ENCODE measurements around the gene MRS2.
"Not testable (repeated sequence)": the region's sequence is repeated elsewhere in the genome, so short reads cannot be mapped to it uniquely, and the experiment has no call there.

MRS2 gene

DNA sequence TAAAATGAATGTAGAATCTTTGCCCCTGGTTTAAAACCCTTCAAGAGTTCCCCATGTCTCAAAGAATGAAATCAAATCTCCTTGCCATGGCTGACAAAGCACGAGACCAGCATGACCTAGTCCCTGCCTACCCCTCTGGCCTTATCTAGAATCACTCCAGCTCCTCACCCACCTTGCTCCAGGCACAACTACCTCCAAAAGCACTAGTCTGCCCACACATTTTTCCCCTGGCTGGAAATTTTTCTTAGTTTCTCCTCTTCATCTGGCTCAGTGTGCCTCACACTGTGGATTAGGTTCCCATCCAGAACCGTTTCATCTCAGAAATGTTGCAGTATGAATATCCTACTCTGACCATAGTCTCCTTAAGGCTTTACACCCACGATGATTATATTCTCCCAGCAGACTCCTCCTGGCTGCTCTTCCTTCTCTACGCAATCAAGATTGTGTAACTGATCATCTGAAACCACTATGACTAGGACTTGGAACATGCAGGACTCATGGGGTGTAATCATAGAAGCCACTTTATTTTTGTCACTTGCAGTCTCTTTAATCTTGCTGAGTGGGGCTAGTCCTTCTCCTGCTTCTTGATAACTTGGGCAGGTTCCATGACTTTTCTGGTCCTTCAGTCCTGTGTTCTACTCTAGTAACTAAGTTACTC is 7.8 kb upstream of the MRS2 start:
- in situ Hi-C loops (cut with HindIII; ENCODE audit: low pct_unique_long_range_greater_than_20kb, low sequenced_read_pairs): no loop called here
- TF ChIP-seq JUND (IDR thresholded peaks at IDR 0.05; ENCODE audit: low read depth): no peak
- DNase-seq (ENCODE audit: low read depth in 1 of 2, low spot score in 1 of 2): no peak

DNA sequence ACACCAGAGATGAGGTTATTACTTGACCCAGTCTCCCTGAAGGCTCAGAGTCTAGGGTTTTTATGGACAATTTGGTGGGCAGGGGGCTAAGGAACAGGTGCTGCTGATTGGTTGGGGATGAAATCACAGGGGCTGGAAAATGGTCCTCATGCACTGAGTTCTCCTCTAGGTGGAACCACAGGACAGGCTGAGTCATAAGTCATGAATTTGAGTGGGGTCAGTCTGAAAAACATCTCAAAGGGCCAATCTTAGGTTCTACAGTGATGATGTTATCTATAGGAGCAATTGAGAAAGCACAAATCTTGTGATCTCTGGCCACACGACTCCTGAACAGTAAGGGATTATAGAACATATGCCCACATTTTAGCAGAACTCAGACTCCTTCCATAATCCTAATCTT is 5.9 kb upstream of the MRS2 start:
- no peak for DNase-seq (ENCODE audit: low read depth in 1 of 2, low spot score in 1 of 2)
- no peak for TF ChIP-seq JUND (IDR thresholded peaks at IDR 0.05; ENCODE audit: low read depth)
- in situ Hi-C loops (cut with HindIII; ENCODE audit: low pct_unique_long_range_greater_than_20kb, low sequenced_read_pairs): no loop called here

DNA sequence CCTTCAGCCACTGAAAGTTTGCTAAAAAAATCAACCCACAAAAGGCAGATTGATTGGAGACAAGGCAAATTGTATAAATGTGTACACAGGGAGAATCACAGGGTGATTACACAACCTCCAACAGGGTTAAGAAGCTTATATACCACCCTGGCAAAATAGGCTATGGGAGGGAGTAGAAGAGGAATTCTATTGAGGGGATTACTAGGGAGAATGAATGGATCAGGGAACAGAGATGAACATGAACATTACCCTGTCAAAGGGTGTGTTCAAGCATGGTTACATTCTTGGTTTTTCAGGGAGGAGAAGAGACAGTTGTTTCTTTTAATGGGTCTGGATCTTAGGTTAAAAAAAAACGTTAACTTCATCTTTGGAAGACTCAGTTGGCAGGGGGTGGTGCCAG is 5.1 kb upstream of the MRS2 start:
- no peak for TF ChIP-seq JUND (IDR thresholded peaks at IDR 0.05; ENCODE audit: low read depth)
- in situ Hi-C loops (cut with HindIII; ENCODE audit: low pct_unique_long_range_greater_than_20kb, low sequenced_read_pairs): no loop called here
- DNase-seq (ENCODE audit: low read depth in 1 of 2, low spot score in 1 of 2): no peak

DNA sequence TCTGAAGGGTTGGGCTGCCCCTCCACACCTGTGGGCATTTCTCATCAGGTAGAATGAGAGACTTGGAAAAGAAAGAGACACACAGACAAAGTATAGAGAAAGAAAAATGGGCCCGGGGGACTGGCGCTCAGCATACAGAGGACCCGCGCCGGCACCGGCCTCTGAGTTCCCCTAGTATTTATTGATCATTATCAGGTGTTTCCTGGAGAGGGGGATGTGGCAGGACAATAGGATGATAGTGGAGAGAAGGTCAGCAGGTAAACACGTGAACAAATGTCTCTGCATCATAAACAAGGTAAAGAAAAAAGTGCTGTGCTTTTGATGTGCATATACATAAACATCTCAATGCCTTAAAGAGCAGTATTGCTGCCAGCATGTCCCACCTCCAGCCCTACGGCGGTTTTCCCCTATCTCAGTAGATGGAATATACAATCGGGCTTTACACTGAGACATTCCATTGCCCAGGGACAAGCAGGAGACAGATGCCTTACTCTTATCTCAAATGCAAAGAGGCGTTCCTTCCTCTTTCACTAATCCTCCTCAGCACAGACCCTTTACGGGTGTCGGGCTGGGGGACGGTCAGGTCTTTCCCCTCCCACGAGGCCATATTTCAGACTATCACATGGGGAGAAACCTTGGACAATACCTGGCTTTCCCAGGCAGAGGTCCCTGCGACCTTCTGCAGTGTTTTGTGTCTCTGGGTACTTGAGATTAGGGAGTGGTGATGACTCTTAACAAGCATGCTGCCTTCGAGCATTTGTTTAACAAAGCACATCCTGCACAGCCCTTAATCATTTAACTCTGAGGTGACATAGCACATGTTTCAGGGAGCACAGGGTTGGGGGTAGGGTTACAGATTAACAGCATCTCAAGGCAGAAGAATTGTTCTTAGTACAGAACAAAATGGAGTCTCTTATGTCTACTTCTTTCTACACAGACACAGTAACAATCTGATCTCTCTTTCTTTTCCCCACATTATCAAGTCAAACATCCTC is 2.4 kb upstream of the MRS2 start:
- in situ Hi-C loops (cut with HindIII; ENCODE audit: low pct_unique_long_range_greater_than_20kb, low sequenced_read_pairs); DNase-seq (ENCODE audit: low read depth in 1 of 2, low spot score in 1 of 2): not testable (repeated sequence)

DNA sequence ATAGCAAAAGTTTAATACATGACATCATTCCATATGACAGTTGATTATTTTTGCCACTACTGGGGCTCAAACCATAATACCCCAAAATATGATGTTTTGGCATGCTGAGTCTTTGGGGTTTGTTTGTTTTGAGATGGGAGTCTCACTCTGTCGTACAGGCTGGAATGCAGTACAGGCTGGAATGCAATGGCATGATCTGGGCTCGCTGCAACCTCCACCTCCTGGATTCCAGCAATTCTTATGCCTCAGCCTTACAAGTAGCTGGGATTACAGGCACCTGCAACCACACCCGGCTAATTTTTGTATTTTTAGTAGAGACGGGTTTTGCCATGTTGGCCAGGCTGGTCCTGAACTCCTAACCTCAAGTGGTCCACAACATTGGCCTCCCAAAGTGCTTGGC is 1.3 kb upstream of the MRS2 start:
- in situ Hi-C loops (cut with HindIII; ENCODE audit: low pct_unique_long_range_greater_than_20kb, low sequenced_read_pairs): no loop called here
- DNase-seq (ENCODE audit: low read depth in 1 of 2, low spot score in 1 of 2): no peak
- no peak for TF ChIP-seq JUND (IDR thresholded peaks at IDR 0.05; ENCODE audit: low read depth)

DNA sequence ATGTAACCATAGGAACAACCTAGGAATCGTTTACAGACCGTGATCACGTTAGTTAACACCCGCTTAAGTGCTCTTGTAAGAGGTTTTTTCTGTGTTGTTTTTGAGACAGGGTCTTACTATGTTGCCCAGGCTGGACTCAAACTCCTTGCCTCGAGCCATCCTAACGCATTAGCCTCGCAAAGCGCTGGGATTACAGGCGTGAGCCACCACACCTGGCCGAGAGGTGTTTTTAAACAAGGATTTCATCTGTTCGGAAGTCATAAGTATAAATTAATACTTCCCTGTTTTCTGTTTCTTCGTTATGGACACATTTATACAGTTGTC is 727 bp downstream of the MRS2 start:
- TF ChIP-seq JUND (IDR thresholded peaks at IDR 0.05; ENCODE audit: low read depth): no peak
- no peak for DNase-seq (ENCODE audit: low read depth in 1 of 2, low spot score in 1 of 2)
- in situ Hi-C loops (cut with HindIII; ENCODE audit: low pct_unique_long_range_greater_than_20kb, low sequenced_read_pairs): no loop called here

DNA sequence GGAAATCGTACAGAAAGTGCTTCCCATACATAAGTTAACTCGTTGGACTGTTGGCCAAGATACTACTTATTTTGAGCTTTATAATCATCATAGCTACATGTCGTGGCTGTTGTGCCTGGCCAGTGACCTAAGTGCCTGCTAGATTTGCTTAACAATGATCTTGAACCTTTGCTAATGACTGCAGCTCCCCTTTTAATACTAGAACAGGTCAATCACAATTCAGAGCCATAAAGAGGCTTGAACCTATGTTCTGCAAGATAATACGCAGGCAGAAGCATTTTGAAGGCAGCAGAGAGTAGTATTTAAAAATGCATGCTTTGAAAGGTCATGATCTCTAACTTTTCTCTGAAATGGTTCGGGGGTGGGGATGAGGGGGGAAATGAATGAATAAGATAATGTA is 2.5 kb downstream of the MRS2 start:
- in situ Hi-C loops (cut with HindIII; ENCODE audit: low pct_unique_long_range_greater_than_20kb, low sequenced_read_pairs): no loop called here
- TF ChIP-seq JUND (IDR thresholded peaks at IDR 0.05; ENCODE audit: low read depth): no peak
- DNase-seq (ENCODE audit: low read depth in 1 of 2, low spot score in 1 of 2): no peak

DNA sequence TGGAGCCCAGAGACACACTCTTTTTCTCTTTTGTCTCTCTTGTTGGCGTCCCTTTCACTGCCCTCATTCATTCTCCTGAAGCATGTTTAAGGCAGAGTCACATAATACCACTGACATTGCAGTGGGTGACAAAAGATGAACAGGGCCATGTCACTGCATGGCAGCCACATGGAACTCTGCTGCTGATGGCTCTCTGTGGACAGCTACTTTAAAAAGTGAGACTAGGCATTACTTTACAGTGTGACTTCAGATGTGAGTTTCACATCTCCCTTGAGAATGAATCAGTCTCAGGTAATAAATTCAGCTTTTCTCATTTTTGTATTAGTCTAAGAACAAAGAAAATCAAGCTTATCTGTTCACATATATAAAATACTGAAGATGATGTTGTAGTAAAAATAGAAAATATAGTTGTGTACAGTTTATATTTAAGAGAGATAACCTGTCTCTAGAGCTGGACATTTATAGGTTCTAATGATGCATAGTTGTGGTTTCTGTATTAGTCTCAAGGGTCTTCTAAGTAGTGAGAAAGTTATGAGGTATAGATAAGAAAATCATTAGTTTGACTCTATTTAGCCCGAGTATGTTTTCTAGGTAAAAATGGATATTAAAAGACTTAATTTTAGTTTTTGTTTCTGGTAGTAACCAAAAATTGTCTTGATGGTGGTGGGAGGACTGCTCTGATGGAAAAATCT is 6.1 kb downstream of the MRS2 start:
- in situ Hi-C loops (cut with HindIII; ENCODE audit: low pct_unique_long_range_greater_than_20kb, low sequenced_read_pairs): no loop called here
- TF ChIP-seq JUND (IDR thresholded peaks at IDR 0.05; ENCODE audit: low read depth): no peak
- DNase-seq (ENCODE audit: low read depth in 1 of 2, low spot score in 1 of 2): no peak

DNA sequence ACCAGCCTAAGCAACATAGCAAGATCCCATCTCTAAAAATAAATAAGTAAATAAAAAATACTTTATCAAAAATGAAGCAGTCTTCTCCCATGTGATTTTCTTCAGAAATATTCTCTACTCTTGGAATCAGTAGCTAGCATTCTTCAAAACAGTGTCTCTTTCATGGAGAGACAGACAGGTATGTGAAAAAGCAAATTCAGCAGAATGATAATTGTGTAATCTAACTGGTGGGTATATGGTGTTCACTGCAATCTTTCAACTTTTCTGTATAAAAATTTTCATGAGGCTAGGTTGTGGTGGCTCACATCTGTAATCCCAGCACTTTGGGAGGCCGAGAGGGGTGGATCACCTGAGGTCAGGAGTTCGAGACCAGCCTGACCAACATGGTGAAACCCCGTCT is 7.9 kb downstream of the MRS2 start:
- no peak for DNase-seq (ENCODE audit: low read depth in 1 of 2, low spot score in 1 of 2)
- TF ChIP-seq JUND (IDR thresholded peaks at IDR 0.05; ENCODE audit: low read depth): no peak
- in situ Hi-C loops (cut with HindIII; ENCODE audit: low pct_unique_long_range_greater_than_20kb, low sequenced_read_pairs): no loop called here

DNA sequence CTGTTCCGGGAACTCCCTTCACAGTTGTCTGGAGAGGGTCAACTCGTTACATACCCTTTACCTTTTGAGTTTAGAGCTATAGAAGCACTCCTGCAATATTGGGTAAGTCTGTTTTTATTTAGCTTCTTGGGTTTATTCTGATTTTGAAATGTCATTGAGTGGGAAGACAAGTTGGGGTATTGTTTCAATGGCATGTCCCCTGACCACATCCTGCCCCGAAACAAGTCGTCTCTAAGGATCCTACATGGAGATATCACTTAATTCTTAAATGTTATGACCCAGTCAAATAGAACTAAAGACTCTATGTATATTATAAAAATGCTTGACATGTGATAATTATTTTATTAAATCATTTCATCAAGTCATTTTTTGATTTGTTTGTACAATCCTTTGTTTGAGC is 9.6 kb downstream of the MRS2 start:
- TF ChIP-seq JUND (IDR thresholded peaks at IDR 0.05; ENCODE audit: low read depth): no peak
- no peak for DNase-seq (ENCODE audit: low read depth in 1 of 2, low spot score in 1 of 2)

DNA sequence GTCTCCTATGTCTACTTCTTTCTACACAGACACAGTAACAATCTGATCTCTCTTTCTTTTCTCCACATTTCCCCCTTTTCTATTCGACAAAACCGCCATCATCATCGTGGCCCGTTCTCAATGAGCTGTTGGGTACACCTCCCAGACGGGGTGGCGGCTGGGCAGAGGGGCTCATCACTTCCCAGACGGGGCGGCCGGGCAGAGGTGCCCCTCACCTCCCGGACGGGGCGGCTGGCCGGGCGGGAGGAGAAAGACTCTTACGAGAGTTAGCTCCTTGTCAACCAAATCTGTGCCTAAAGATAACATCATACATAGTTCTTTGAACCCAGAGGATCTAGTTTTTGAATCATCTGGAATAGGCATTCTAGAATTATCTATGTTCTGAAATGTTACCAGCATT is 11.8 kb downstream of the MRS2 start:
- DNase-seq (ENCODE audit: low read depth in 1 of 2, low spot score in 1 of 2); in situ Hi-C loops (cut with HindIII; ENCODE audit: low pct_unique_long_range_greater_than_20kb, low sequenced_read_pairs): not testable (repeated sequence)

More for the DNA sequence above, 9.6 kb downstream of the MRS2 start:
- in situ Hi-C loops (cut with HindIII; ENCODE audit: low pct_unique_long_range_greater_than_20kb, low sequenced_read_pairs): no loop called here

DNA sequence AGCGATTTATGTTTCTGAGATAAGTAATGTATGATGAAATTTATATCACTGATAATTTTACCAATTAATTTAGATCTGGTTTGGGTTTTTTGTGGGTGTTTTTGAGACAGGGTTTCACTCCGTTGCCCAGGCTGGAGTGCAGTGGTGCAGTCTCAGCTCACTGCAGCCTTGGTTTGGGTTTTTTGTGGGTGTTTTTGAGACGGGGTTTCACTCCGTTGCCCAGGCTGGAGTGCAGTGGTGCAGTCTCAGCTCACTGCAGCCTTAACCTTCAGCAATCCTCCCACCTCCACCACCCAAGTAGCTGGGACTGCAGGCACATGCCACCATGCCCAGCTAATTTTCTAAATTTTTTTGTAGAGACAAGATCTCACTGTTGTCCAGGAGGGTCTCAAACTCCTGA is 13.0 kb downstream of the MRS2 start:
- DNase-seq (ENCODE audit: low read depth in 1 of 2, low spot score in 1 of 2): no peak
- no peak for TF ChIP-seq JUND (IDR thresholded peaks at IDR 0.05; ENCODE audit: low read depth)

DNA sequence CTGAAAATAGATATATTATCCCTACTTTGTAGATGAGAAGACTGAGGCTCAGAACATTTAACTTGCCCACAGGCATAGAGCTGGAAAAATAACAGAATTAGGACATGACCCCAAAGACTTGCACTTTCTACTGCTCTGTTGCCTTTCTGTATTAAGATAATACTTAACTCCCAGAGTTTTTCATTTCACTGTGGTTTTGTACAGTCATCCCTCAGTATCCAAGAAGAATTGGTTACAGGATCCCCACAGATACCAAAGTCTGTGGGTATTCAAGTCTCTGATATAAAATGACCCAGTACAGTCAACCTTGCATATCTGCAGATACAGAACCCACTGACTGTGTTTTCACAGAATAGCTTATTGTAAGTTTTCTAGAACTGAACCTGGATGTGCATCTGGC is 16.8 kb downstream of the MRS2 start:
- no peak for DNase-seq (ENCODE audit: low read depth in 1 of 2, low spot score in 1 of 2)
- in situ Hi-C loops (cut with HindIII; ENCODE audit: low pct_unique_long_range_greater_than_20kb, low sequenced_read_pairs): no loop called here
- TF ChIP-seq JUND (IDR thresholded peaks at IDR 0.05; ENCODE audit: low read depth): no peak

More for the DNA sequence above, 13.0 kb downstream of the MRS2 start:
- in situ Hi-C loops (cut with HindIII; ENCODE audit: low pct_unique_long_range_greater_than_20kb, low sequenced_read_pairs): no loop called here

Measured in T47D (cell line).